GM12878 (cell line): ENCODE results near the gene ADAMTSL1. TPM values are rescaled to one million over a fixed set of nuclear protein-coding genes. Genes with fewer than 3 reads are reported as not detected.

ENCODE experiments used
- CREB1 ChIP-seq: IDR thresholded peaks from 2 replicates; pipeline ENCODE4 v1.6.1; 2012; ENCODE audit warnings: low read depth, mild to moderate bottlenecking, inconsistent platforms
- ETV6 ChIP-seq, 2 experiments: fragments of 450-650 bp in 1 of 2; IDR thresholded peaks in 1 of 2; conservative IDR thresholded peaks in 1 of 2; 2 replicates each; pipeline ENCODE4 v1.6.1; 2014; ENCODE audit warnings: antibody characterized with exemption in 1 of 2, borderline replicate concordance in 1 of 2, low read depth in 1 of 2, mild to moderate bottlenecking in 1 of 2, moderate library complexity in 1 of 2
- EZH2 ChIP-seq: IDR thresholded peaks from 2 replicates; pipeline ENCODE4 v1.6.1; 2012; ENCODE audit warnings: low read depth, mild to moderate bottlenecking, control low read depth, inconsistent platforms, low read length, borderline replicate concordance; ENCODE audit not compliant: control insufficient read depth
- KLF5 ChIP-seq: fragments of 450-650 bp; IDR thresholded peaks from 2 replicates; pipeline ENCODE4 v1.6.1; 2014; ENCODE audit warnings: mild to moderate bottlenecking; ENCODE audit not compliant: partially characterized antibody
- NFYB ChIP-seq: IDR thresholded peaks from 2 replicates; pipeline ENCODE4 v1.6.1; 2011; ENCODE audit warnings: low read depth, mild to moderate bottlenecking, low read length, improper control_type of control experiment, moderate library complexity; ENCODE audit not compliant: insufficient read depth
- SMARCA5 ChIP-seq: fragments of 450-650 bp; IDR thresholded peaks from 2 replicates; pipeline ENCODE4 v1.6.1; 2017; ENCODE audit warnings: mild to moderate bottlenecking
- ZBTB11 ChIP-seq: fragments of 450-650 bp; formaldehyde crosslinking; IDR thresholded peaks from 2 replicates; pipeline ENCODE4 v1.5.0; 2022; ENCODE audit warnings: mild to moderate bottlenecking, missing genetic modification characterization
- ZBTB4 ChIP-seq: fragments of 450-650 bp; formaldehyde crosslinking; IDR thresholded peaks from 2 replicates; pipeline ENCODE4 v1.4.0; 2022; ENCODE audit warnings: mild to moderate bottlenecking, moderate library complexity
- polyA plus RNA-seq, 11 experiments: library from polyadenylated mRNA; depleted of rRNA in 4 of 11; unstranded in 6 of 11; stranded (reverse) in 5 of 11; fragments of >200 nt; fragmentation: Nextera tagmentation in 4 of 11; fragmentation: Illumina TruSeq in 1 of 11; extraction: Ambion mirVana in 4 of 11; extraction: Trizol in 1 of 11; gene quantifications; 1 replicate in 1 of 11; 2 replicates in 10 of 11; pipeline versions ENCODE4 v1.2.1 to v1.2.3, GENCODE V29; 2011 to 2016; ENCODE audit warnings: inconsistent platforms in 2 of 11, missing spikeins in 2 of 11, low read depth in 1 of 11
- total RNA-seq, 4 experiments: library from RNA; depleted of rRNA in 3 of 4; stranded (reverse); fragments of >200 nt in 3 of 4; fragmentation: Illumina TruSeq in 1 of 4; extraction: Trizol in 1 of 4; gene quantifications; 2 replicates each; pipeline versions ENCODE4 v1.2.1 to v1.2.3, GENCODE V29; 2013 to 2021

The ADAMTSL1 gene
- total and polyA plus RNA-seq, 10 of the 15 experiments (the other 5 are each of a cell fraction or from before 2014, with no cell fraction given) = 0.01 to 0.10 (median 0.07) TPM; not detected in 6

DNA sequence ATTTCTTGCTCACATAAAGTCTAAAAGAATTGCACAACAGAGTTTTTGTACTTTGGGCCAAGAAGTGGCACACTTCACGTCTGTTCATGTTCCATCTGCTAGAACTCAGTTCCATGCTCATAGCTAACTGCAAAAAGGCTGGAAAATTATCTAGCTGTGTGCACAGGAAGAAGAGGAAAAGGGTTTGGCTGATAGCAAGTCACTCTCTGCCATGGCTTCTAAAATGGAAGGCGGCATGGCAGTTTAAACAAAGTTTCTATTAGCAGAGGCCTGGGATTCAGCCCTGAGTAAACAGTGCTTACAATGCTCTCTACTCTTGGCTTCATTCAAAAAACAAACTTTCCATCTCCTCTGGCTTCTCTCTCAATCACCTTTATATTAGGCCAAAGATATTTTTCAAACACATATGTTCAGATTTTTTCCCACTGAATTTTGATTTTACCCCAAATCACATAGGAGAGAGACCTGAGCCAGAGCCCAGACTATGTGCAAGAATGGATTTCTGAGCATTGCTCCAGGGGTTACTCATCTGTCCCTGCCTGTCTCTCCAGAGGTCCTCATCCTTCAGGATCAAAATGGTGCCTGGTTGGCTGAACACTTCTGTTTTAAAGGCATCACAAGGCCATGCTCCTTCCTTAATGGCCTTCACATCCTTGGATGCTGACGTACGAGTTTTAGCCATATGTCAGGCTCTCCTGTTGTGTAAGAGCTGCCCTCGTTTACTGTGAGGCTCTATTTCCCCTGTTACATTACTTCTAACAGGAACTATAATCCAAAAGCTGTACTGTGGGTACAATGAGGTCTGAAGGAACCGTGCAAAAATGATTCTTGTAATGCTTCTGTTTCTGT lies 332.5 kb downstream of the ADAMTSL1 start (continued):
- TF ChIP-seq EZH2 (no peak), KLF5 (no peak), ZBTB11 (no peak), NFYB (no peak), ZBTB4 (CRISPR knock-in tag) (no peak), CREB1 (no peak), ETV6 (conservative IDR thresholded peaks at IDR 0.05 in 1 of 2, IDR thresholded peaks at IDR 0.05 in 1 of 2; ENCODE audit: borderline replicate concordance in 1 of 2, low read depth in 1 of 2) (no peak), SMARCA5 (no peak)
